GM21526 (cell line): ENCODE measurements around the gene NEXN.
"Not testable (repeated sequence)": the region's sequence is repeated elsewhere in the genome, so short reads cannot be mapped to it uniquely, and the experiment has no call there.

ENCODE experiments used
- ATAC-seq: cut with Tn5 transposase; IDR thresholded peaks from one replicate; pipeline ENCODE4 v1.9.1; 2021; ENCODE audit warnings: moderate library complexity; ENCODE audit not compliant: unreplicated experiment, low FRiP score

The NEXN gene

DNA sequence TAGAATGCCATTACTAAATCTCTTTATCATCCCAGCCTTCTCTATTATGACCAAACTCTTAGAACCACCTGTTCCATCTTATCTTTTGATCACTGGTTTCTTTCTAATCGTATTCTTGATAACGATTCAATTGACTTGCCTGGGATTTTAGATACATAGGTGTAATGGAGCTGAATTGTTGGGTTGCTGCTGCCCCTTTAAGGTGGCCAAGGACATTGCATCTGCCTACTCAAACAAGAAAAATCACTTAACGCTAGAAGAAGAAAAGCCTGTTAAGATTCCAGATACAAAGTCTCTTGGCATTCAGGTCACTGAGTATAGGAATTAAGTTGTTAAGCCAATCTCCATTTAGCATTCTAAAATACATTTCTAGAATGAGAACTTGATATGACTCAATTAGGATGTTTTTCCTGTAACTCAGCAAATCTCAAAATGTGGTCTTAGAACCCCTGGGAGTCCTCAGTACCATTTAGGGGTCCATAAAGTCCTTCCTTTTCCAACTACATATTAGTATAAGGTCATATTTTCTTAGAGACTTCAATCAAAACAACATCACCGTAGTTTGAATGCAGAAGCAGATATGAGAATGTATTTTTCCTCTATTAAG is 12.4 kb downstream of the NEXN start:
- no peak for ATAC-seq

GRCh38 chr1:77905603-77906002 is 17.2 kb downstream of the NEXN start:
- no peak for ATAC-seq

- no peak for ATAC-seq
Measured at GRCh38 chr1:77906019-77906545, 17.7 kb downstream of the NEXN start.

DNA sequence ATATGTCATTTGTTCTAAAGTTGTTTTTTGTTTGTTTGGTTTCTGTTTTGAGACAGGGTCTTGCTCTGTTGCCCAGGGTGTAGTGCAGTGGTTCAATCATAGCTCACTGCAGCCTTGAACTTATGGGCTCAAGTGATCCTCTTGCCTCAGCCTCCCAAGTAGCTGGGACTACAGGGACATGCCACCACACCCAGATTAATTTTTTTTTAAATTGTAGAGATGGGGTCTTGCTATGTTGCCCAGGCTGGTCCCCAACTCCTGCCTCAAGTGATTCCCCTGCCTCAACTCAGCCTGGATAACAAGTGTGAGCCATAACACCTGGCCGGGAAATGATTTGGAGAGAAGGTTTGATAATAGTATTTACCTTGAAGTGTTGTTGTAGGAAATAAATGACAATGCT is 18.2 kb downstream of the NEXN start:
- ATAC-seq, result no peak

DNA sequence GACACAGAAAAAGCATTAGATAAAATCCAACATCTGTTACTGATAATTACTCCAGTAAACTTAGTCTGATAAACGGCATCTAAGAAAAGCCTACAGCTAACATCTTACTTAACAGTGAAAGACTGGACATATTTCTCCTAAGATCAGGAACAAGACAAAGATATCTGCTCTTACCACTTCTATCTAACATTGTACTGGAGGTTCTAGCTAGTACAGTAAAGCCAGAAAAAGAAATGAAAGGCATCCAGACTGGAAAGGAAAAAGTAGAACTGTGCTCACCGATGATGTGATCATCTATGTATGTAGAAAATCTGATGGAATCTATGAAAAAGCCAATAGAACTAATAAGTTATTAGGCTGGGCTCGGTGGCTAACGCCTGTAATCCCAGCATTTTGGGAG is 21.7 kb downstream of the NEXN start:
- no peak for ATAC-seq

GRCh38 chr1:77918918-77919317 is 30.5 kb downstream of the NEXN start:
- ATAC-seq, result not testable (repeated sequence)

DNA sequence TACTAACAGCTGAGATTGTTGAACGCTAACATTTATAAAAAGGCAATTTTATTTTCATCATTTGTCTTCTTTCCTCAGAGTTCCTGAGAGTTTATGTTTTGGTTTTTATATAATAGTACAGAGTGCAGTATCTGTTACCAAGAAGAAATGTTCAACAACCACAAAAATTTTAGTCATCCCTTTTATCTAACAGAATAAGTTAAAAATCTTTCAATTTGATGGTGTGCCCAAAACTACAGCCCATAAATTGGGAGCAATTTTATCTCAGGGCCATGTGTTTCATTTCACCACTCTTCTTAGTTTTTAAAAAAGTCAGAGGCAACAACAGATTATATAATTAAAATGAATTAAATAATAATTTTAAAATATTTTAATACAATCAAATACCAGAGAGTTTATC is 37.1 kb downstream of the NEXN start:
- ATAC-seq, result no peak

GRCh38 chr1:77925956-77926355 is 37.5 kb downstream of the NEXN start:
- ATAC-seq, result no peak

GRCh38 chr1:77926561-77927357 is 38.3 kb downstream of the NEXN start:
- no peak for ATAC-seq

DNA sequence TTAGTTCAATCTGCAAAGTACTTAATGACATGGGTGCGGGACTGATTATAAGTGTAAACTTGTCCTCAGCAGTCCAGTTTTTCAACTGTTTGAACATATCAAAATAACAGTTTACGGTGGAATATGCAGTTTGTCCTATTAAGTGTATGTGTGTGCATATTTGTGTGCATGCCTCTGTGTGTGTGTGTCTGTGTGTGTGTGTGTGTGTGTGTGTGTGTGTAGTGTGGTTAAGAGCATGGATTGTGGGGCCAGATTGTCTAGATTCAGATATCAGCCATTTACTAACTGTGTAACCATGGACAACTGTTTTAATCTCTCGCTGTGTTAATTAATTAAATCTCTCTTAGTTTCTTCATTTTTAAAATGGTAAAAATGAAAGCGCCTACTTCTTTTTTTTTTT is 39.0 kb downstream of the NEXN start:
- no peak for ATAC-seq

GRCh38 chr1:77929806-77930205 is 41.4 kb downstream of the NEXN start:
- no peak for ATAC-seq

DNA sequence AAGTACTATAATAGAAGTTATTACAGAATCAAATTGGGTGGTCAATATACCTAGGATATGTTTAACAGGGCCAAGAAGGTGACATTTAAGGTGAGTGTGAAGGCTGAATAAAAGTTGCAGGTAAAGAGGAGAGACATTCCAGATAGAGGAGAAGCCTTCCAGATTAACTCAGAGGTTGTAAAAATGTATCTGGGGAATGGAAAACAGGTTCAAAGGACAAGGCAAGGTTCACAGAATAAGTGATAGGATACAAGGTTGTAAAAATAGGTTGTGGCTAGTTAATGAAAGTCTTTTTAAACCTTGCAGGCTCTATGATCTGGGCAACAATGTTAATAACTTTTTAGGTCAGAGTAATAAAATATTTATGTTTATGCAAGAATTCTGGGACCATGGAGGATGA is 50.2 kb downstream of the NEXN start:
- ATAC-seq, result no peak

DNA sequence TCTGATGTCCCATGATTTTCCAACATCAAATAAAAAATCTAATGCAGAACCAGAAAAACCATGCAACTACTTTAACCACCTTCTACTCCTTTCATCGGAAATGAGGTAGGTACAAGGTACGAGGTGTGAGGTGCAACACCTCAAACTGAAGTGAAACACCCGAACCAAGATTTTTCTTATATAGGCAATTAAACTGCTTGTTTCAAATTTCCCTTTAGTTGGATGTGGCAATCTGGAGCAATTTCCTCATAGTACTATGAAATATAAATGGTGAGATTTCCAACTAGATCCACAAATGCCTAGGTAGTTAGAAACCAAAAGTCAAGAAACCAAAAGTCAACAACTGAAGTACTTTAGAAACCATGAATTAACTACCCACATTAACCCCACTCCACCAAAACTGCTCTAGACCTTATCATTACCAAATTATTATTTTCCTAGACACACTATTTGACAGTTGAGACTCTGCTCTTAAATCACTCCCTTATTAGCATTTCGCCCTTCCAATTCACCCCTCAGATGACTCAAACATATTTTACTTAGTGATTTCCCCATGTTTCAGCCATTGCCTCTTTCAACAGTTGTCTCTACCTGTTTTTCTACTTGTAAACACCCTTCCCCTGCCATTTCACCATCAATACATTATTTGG is 52.6 kb downstream of the NEXN start:
- ATAC-seq, result no peak

DNA sequence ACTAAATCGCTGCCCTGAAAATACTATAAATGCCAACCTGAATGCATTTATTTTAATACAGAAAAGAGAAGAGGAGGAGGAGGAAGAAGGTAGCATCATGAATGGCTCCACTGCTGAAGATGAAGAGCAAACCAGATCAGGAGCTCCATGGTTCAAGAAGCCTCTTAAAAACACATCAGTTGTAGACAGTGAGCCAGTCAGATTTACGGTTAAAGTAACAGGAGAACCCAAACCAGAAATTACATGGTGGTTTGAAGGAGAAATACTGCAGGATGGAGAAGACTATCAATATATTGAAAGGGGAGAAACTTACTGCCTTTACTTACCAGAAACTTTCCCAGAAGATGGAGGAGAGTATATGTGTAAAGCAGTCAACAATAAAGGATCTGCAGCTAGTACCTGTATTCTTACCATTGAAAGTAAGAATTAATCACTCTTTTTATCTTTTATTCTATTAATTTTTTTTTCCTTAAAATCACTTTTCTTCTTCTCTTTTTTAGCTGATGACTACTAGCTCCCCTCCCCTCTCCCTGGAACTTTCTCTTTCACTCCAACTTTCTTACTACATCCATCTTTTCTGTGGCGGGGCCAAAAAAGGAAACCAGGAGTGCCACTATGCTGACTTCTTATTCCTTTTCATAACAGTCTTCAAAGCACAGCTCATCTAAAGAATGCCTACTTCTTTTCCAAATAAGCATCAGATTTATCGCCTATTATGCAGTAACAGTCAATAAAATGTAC is 54.1 kb downstream of the NEXN start:
- no peak for ATAC-seq

GRCh38 chr1:77945345-77945744 is 56.9 kb downstream of the NEXN start:
- no peak for ATAC-seq

DNA sequence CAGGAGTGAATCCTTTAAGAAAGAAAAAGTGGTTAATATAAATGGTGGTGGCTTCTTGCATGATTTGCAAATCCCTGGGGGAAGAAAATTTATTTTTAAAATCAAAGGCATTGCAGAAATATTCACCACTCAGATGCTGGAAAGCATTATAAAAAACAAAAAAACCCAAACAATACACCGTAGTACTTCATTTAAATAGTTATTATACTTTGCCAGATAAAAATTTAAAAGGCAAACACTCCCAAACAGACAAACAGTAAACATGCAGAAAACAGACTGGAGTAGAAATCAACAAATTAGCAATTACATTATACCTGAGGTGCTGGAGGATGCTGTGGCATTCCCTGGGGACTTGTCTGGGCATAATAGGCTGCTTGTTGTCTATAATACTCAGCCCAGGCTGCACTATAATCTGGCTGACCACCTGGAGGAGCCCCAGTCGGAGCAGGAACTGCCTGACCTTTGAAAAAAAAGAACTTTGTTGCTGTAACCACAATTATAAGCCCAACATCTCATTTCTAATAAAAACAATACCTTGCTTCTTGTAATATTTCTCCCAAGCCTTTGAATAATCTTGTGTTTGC is 60.5 kb downstream of the NEXN start:
- no peak for ATAC-seq

DNA sequence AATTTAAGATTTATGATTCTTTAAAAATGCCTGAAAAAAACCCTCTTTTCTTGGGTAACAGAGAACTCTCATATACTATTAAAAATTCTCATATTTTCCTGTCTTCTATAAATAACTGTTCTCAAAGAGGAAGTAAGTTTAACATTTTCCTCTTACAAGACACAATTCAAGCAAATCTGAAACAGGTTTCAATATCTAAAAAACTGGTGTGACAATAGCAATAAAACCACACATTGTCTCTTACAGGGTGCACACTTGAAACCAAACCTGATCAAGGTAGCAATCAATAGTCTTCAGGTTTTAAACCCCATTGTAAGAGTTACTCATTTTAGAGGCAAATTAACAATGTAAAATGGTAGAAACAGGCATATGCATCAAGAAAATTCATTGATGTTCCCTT is 62.4 kb downstream of the NEXN start:
- ATAC-seq, result peak; percentile 66

DNA sequence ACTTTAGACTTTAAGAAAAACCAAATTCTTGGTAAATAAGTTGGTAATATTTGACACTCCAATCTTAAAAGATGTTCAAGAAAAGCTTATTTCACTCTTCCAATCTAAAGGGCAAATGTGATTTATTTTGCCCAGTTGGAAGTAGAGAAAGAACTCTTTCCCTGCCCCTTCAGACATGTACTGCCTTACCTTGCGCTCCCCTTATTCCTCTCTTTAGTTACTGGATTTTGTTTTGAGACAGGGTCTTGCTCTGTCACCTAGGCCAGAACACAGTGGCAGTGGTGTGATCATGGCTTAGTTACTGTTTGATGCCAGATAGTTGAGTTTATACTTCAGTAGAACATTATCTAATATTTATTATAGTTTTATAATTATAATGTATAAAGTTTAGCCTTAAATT is 62.9 kb downstream of the NEXN start:
- no peak for ATAC-seq

- no peak for ATAC-seq
Measured at GRCh38 chr1:77953907-77954306, 65.5 kb downstream of the NEXN start.

GRCh38 chr1:77954521-77954920 is 66.1 kb downstream of the NEXN start:
- no peak for ATAC-seq

DNA sequence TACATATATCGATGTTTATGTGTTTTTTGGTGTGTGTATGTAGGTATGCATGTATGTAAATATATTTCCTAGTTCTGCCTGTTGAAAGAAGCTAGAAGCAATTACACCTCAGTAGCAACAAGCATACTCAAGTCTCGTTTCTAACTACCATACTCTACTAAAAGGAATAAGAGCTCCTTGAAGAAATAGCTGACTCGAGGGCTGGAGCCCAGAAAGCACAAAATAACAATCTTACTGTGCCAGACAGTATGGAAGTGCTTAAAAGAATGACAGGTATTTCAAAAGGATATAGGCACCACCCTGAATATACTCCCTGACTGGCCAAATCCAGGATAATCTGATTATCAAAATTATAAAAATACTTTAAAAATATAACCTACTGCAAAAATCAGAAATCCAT is 67.3 kb downstream of the NEXN start:
- ATAC-seq, result no peak
